Osteoblast (primary cell): ENCODE measurements around the gene SCLY. TPM values are rescaled to one million over a fixed set of nuclear protein-coding genes. Genes with fewer than 3 reads are reported as not detected.

Experiments used
- DNase-seq: peaks from one replicate; pipeline ENCODE4 v3.0.0; 2011; ENCODE audit warnings: low spot score, mixed read lengths; ENCODE audit not compliant: insufficient read length; ENCODE audit errors: missing footprints
- H2AFZ ChIP-seq: 2 replicates; pipeline ENCODE4 v1.6.0; 2011; ENCODE audit warnings: mild to moderate bottlenecking, low read length
- H3K27ac ChIP-seq: 2 replicates; pipeline ENCODE4 v1.5.1; 2011; ENCODE audit warnings: mild to moderate bottlenecking, low read depth, low read length, moderate library complexity
- H3K27me3 ChIP-seq: 2 replicates; pipeline ENCODE4 v1.6.0; 2012; ENCODE audit warnings: mild to moderate bottlenecking, control low read depth, inconsistent platforms, low read length, moderate library complexity; ENCODE audit not compliant: insufficient read depth
- H3K36me3 ChIP-seq: 2 replicates; pipeline ENCODE4 v1.5.1; 2011; ENCODE audit warnings: mild to moderate bottlenecking, low read length, control low read depth, moderate library complexity; ENCODE audit not compliant: insufficient read depth
- H3K4me1 ChIP-seq: 2 replicates; pipeline ENCODE4 v1.5.1; 2011; ENCODE audit warnings: mild to moderate bottlenecking, low read length, control low read depth, moderate library complexity; ENCODE audit not compliant: insufficient read depth
- H3K4me2 ChIP-seq: 2 replicates; pipeline ENCODE4 v1.6.0; 2011; ENCODE audit warnings: mild to moderate bottlenecking, low read length; ENCODE audit not compliant: insufficient read depth
- H3K4me3 ChIP-seq: fragments of 200-600 bp; sonication (generic); 3 replicates; pipeline ENCODE4 v1.5.1; 2012; ENCODE audit warnings: mild to moderate bottlenecking, low read length, inconsistent platforms; ENCODE audit not compliant: insufficient read depth
- H3K79me2 ChIP-seq: 2 replicates; pipeline ENCODE4 v1.6.0; 2012; ENCODE audit warnings: mild to moderate bottlenecking, low read length, control low read depth, inconsistent platforms; ENCODE audit not compliant: insufficient read depth
- H3K9me3 ChIP-seq: 2 replicates; pipeline ENCODE4 v1.5.1; 2011; ENCODE audit warnings: low read depth, low read length, control low read depth
- H4K20me1 ChIP-seq: 2 replicates; pipeline ENCODE4 v1.6.0; 2012; ENCODE audit warnings: mild to moderate bottlenecking, low read length, control low read depth; ENCODE audit not compliant: insufficient read depth
- CTCF ChIP-seq: IDR thresholded peaks from 2 replicates; pipeline ENCODE4 v1.5.1; 2011; ENCODE audit warnings: mild to moderate bottlenecking, low read depth, low read length, moderate library complexity; ENCODE audit errors: extremely low read depth
- total RNA-seq: library from RNA; depleted of rRNA; stranded (reverse); fragments of >200 nt; gene quantifications from 2 replicates; pipeline ENCODE4 v1.2.3, GENCODE V29; 2012

The SCLY gene
- total RNA-seq, 1 donor, result 11.6 TPM

- TF ChIP-seq CTCF, result no peak
- no peaks in the 10 kb centered on the region for H3K9me3 ChIP-seq
- no peak overlapping the region for H2AFZ ChIP-seq
- no peak for DNase-seq
- H4K20me1 ChIP-seq, result no peaks in the 10 kb centered on the region
- no peaks in the 10 kb centered on the region for H3K79me2 ChIP-seq
- H3K4me3 ChIP-seq, result no peak overlapping the region
- H3K4me2 ChIP-seq, result no peak overlapping the region
- H3K36me3 ChIP-seq, result peaks cover 14% of the 10 kb centered on the region
- no peaks in the 10 kb centered on the region for H3K4me1 ChIP-seq
- H3K27me3 ChIP-seq, result no peaks in the 10 kb centered on the region
- no peak overlapping the region for H3K27ac ChIP-seq
Observed at GRCh38 chr2:238082151-238082550, 21.4 kb downstream of the SCLY start.

- H3K27me3 ChIP-seq, result no peaks in the 10 kb centered on the region
- DNase-seq, result no peak
- peaks cover 14% of the 10 kb centered on the region for H3K36me3 ChIP-seq
- H4K20me1 ChIP-seq, result no peaks in the 10 kb centered on the region
- TF ChIP-seq CTCF, result no peak
- H3K4me1 ChIP-seq, result no peaks in the 10 kb centered on the region
- no peak overlapping the region for H2AFZ ChIP-seq
- H3K9me3 ChIP-seq, result no peaks in the 10 kb centered on the region
- no peak overlapping the region for H3K4me2 ChIP-seq
- no peak overlapping the region for H3K27ac ChIP-seq
- H3K4me3 ChIP-seq, result no peak overlapping the region
- no peaks in the 10 kb centered on the region for H3K79me2 ChIP-seq
Observed at GRCh38 chr2:238082827-238083226, 22.0 kb downstream of the SCLY start.

- H3K4me2 ChIP-seq, result no peak overlapping the region
- H3K27me3 ChIP-seq, result no peaks in the 10 kb centered on the region
- H4K20me1 ChIP-seq, result no peaks in the 10 kb centered on the region
- no peak for DNase-seq
- no peak overlapping the region for H3K27ac ChIP-seq
- no peak for TF ChIP-seq CTCF
- no peaks in the 10 kb centered on the region for H3K4me1 ChIP-seq
- no peak overlapping the region for H3K4me3 ChIP-seq
- H2AFZ ChIP-seq, result no peak overlapping the region
- H3K79me2 ChIP-seq, result no peaks in the 10 kb centered on the region
- H3K36me3 ChIP-seq, result peaks cover 14% of the 10 kb centered on the region
- H3K9me3 ChIP-seq, result no peaks in the 10 kb centered on the region
Observed at GRCh38 chr2:238083919-238084318, 23.1 kb downstream of the SCLY start.

- no peaks in the 10 kb centered on the region for H3K4me1 ChIP-seq
- H3K36me3 ChIP-seq, result peaks cover 14% of the 10 kb centered on the region
- H4K20me1 ChIP-seq, result no peaks in the 10 kb centered on the region
- DNase-seq, result no peak
- no peak overlapping the region for H3K4me2 ChIP-seq
- no peak for TF ChIP-seq CTCF
- no peaks in the 10 kb centered on the region for H3K9me3 ChIP-seq
- no peak overlapping the region for H3K27ac ChIP-seq
- no peak overlapping the region for H2AFZ ChIP-seq
- H3K27me3 ChIP-seq, result no peaks in the 10 kb centered on the region
- no peaks in the 10 kb centered on the region for H3K79me2 ChIP-seq
- no peak overlapping the region for H3K4me3 ChIP-seq
Observed at GRCh38 chr2:238084761-238085160, 24.0 kb downstream of the SCLY start.
